ENCODE measurements around the gene RHEX. TPM values are rescaled to one million over a fixed set of nuclear protein-coding genes. Genes with fewer than 3 reads are reported as not detected.

RHEX gene
- total and polyA plus RNA-seq, 2 experiments from 2014 or later: not detected

DNA sequence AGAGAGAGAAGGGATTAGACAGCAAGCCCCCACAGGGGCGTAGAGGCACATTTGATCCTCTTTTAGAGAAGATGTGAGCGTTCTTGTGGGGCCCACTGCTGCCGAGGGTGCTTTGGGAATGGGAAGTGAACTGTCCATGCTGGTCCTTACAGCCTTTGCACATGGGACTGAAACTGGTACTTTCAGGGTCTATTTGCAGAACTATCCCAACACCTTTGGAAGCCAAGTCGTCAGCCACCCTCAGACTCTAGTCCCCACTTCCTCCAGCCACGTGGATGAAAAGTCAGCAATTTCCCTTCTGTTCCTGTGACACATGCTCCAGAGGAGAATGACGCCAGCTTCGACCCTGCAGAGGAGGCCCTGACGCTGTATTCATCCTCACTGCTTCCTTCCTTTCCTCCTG is 47.2 kb upstream of the RHEX start:
- Histone ChIP-seq H3K27me3 (replicated peaks; ENCODE audit: insufficient read depth) (no peaks in the 10 kb centered on the region), H3K4me3 (no peak overlapping the region), H3K79me2 (ENCODE audit: insufficient read depth) (0 out of 2 replicates have a peak, but pooled peaks cover 4% of the 10 kb centered on the region), H3K4me2 (ENCODE audit: unreplicated experiment) (no peak overlapping the region), H3K4me1 (ENCODE audit: insufficient read depth) (peaks cover 30% of the 10 kb centered on the region), H3K9me3 (ENCODE audit: low read depth) (no peaks in the 10 kb centered on the region), H3K27ac (no peak overlapping the region), H3K9me2 (ENCODE audit: insufficient read depth) (no peaks in the 10 kb centered on the region), H3F3A (ENCODE audit: insufficient read depth) (peaks cover 16% of the 10 kb centered on the region), H3K36me3 (ENCODE audit: low read depth) (no peaks in the 10 kb centered on the region), H4K20me1 (ENCODE audit: insufficient read depth) (no peaks in the 10 kb centered on the region), H3K9ac (no peak overlapping the region), H2AFZ (no peak overlapping the region)
- DNase-seq: no peak
- in situ Hi-C loops (cut with MboI): no loop called here
- TF ChIP-seq EZH2 (IDR thresholded peaks at IDR 0.05; ENCODE audit: insufficient read depth, poor library complexity, severe bottlenecking) (no peak), EZH2phosphoT487 (IDR thresholded peaks at IDR 0.05; ENCODE audit: insufficient read depth, low read depth) (no peak)
- WGBS, 2 experiments (ENCODE audit: low coverage in 1 of 2, low lambda C conversion rate in 2 of 2, missing lambda C conversion rate in 2 of 2): 88 to 93% methylated on average over 8 of the region's 8 CpGs

DNA sequence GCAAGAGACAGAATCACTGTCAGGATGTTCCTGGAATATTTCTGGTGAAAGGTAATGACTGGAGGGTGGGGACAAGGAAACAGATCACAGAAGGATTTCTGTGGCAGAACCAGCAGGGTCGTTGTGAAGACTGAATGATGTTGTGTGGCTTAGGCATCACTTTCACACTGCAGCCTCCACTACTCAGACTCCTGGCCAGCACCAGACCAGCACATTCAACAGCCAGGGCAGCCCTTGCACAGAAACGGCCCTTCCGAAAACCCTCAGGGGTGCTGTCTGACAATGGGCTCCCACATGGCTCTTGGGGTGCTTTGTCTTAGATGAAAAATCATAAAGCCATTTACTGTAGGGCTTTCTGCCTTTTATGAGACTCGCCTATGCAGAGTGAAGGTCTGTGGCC is 46.0 kb upstream of the RHEX start:
- in situ Hi-C loops (cut with MboI): no loop called here
- no peak for TF ChIP-seq EZH2 (IDR thresholded peaks at IDR 0.05; ENCODE audit: insufficient read depth, poor library complexity, severe bottlenecking)
- TF ChIP-seq EZH2phosphoT487 (IDR thresholded peaks at IDR 0.05; ENCODE audit: insufficient read depth, low read depth): no peak

DNA sequence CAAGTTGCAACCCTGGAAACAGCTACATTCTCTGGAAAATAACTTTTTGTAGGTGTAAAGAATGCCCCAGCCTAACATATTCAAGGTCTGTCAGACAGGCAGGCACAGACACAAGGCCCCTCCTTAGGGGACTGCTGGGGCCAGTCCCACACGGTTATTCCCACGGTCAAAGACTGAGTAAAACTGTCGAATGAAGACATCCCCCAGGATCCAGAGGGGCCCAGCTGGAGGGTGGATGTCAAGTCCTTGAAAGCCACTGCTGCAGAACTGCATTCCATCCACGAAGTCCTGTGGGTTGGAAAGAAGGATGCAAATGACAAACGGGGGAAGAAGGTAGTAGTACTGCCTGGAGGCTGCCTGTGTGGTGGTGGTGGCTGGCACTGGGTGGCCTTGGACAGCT is 42.9 kb upstream of the RHEX start:
- H3K9me3 ChIP-seq (ENCODE audit: low read depth): no peaks in the 10 kb centered on the region
- H3K9me2 ChIP-seq (ENCODE audit: insufficient read depth): no peaks in the 10 kb centered on the region
- no peak for DNase-seq
- no peak overlapping the region for H3K4me3 ChIP-seq
- no peaks in the 10 kb centered on the region for H3K36me3 ChIP-seq (ENCODE audit: low read depth)
- no peaks in the 10 kb centered on the region for H3F3A ChIP-seq (ENCODE audit: insufficient read depth)
- no peaks in the 10 kb centered on the region for H3K27me3 ChIP-seq (replicated peaks; ENCODE audit: insufficient read depth)
- H3K4me2 ChIP-seq (ENCODE audit: unreplicated experiment): no peak overlapping the region
- no peaks in the 10 kb centered on the region for H3K4me1 ChIP-seq (ENCODE audit: insufficient read depth)
- in situ Hi-C loops (cut with MboI): no loop called here
- no peak overlapping the region for H3K27ac ChIP-seq
- 64% methylated on average over 5 of the region's 5 CpGs for WGBS, 2 experiments (ENCODE audit: low coverage in 1 of 2, low lambda C conversion rate in 2 of 2, missing lambda C conversion rate in 2 of 2)
- H3K9ac ChIP-seq: no peak overlapping the region
- H2AFZ ChIP-seq: no peak overlapping the region
- TF ChIP-seq EZH2phosphoT487 (IDR thresholded peaks at IDR 0.05; ENCODE audit: insufficient read depth, low read depth) (no peak), EZH2 (IDR thresholded peaks at IDR 0.05; ENCODE audit: insufficient read depth, poor library complexity, severe bottlenecking) (no peak)
- H4K20me1 ChIP-seq (ENCODE audit: insufficient read depth): no peaks in the 10 kb centered on the region
- no peaks in the 10 kb centered on the region for H3K79me2 ChIP-seq (ENCODE audit: insufficient read depth)

More for the DNA sequence above, 46.0 kb upstream of the RHEX start:
- Histone ChIP-seq H3K4me3 (no peak overlapping the region), H3F3A (ENCODE audit: insufficient read depth) (peaks cover 9% of the 10 kb centered on the region), H3K27me3 (replicated peaks; ENCODE audit: insufficient read depth) (no peaks in the 10 kb centered on the region), H3K9me3 (ENCODE audit: low read depth) (no peaks in the 10 kb centered on the region), H2AFZ (no peak overlapping the region), H3K9me2 (ENCODE audit: insufficient read depth) (no peaks in the 10 kb centered on the region), H3K4me1 (ENCODE audit: insufficient read depth) (peaks cover 21% of the 10 kb centered on the region), H3K9ac (no peak overlapping the region), H3K4me2 (ENCODE audit: unreplicated experiment) (no peak overlapping the region), H4K20me1 (ENCODE audit: insufficient read depth) (no peaks in the 10 kb centered on the region), H3K27ac (no peak overlapping the region), H3K79me2 (ENCODE audit: insufficient read depth) (0 out of 2 replicates have a peak, but pooled peaks cover 4% of the 10 kb centered on the region), H3K36me3 (ENCODE audit: low read depth) (no peaks in the 10 kb centered on the region)
- WGBS, 2 experiments (ENCODE audit: low coverage in 1 of 2, low lambda C conversion rate in 2 of 2, missing lambda C conversion rate in 2 of 2): 58 to 65% methylated on average over 4 of the region's 4 CpGs
- no peak for DNase-seq

DNA sequence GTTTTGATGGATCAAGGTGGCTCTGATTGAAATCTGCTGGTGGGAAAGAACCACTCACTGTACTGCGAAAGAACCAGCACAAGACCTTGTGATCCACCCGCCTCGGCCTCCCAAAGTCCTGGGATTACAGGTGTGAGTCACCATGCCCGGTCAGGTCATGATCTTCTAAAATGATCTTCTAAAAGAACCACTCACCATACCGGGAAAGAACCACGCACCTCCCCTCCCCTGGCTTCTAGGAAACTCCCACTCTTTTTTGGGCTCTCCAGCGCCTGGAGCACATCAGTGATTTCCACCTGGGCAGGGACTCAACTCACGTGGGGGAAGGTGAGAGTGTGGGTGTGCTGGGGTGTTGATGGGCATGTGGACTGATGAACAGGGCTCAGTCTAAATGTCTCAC is 41.9 kb upstream of the RHEX start:
- Histone ChIP-seq H3K9me2 (ENCODE audit: insufficient read depth) (no peaks in the 10 kb centered on the region), H3F3A (ENCODE audit: insufficient read depth) (no peaks in the 10 kb centered on the region), H3K4me3 (no peak overlapping the region), H2AFZ (no peak overlapping the region), H3K9me3 (ENCODE audit: low read depth) (no peaks in the 10 kb centered on the region), H3K4me2 (ENCODE audit: unreplicated experiment) (no peak overlapping the region), H3K79me2 (ENCODE audit: insufficient read depth) (no peaks in the 10 kb centered on the region), H3K27me3 (replicated peaks; ENCODE audit: insufficient read depth) (no peaks in the 10 kb centered on the region), H3K4me1 (ENCODE audit: insufficient read depth) (no peaks in the 10 kb centered on the region), H3K27ac (no peak overlapping the region), H3K36me3 (ENCODE audit: low read depth) (no peaks in the 10 kb centered on the region), H3K9ac (no peak overlapping the region), H4K20me1 (ENCODE audit: insufficient read depth) (no peaks in the 10 kb centered on the region)
- TF ChIP-seq EZH2 (IDR thresholded peaks at IDR 0.05; ENCODE audit: insufficient read depth, poor library complexity, severe bottlenecking) (no peak), EZH2phosphoT487 (IDR thresholded peaks at IDR 0.05; ENCODE audit: insufficient read depth, low read depth) (no peak)
- 68 to 75% methylated on average over 8 of the region's 8 CpGs for WGBS, 2 experiments (ENCODE audit: low coverage in 1 of 2, low lambda C conversion rate in 2 of 2, missing lambda C conversion rate in 2 of 2)
- DNase-seq: no peak
- in situ Hi-C loops (cut with MboI): no loop called here
